HG02938 (cell line): ENCODE data around the gene RNF8.

ENCODE experiments used
- ATAC-seq: cut with Tn5 transposase; IDR thresholded peaks from one replicate; pipeline ENCODE4 v1.9.1; 2021; ENCODE audit warnings: mild to moderate bottlenecking, moderate library complexity; ENCODE audit not compliant: unreplicated experiment

Gene RNF8

GRCh38 chr6:37357288-37357687 lies 3.5 kb downstream of the RNF8 start:
- ATAC-seq: no peak

GRCh38 chr6:37357860-37358259 lies 4.1 kb downstream of the RNF8 start:
- ATAC-seq: no peak

GRCh38 chr6:37359039-37359438 lies 5.3 kb downstream of the RNF8 start:
- ATAC-seq: no peak

GRCh38 chr6:37362101-37362828 lies 8.5 kb downstream of the RNF8 start:
- ATAC-seq: no peak

GRCh38 chr6:37365791-37366190 lies 12.0 kb downstream of the RNF8 start:
- no peak for ATAC-seq

- ATAC-seq: no peak
Observed at GRCh38 chr6:37366910-37367309, 13.1 kb downstream of the RNF8 start.

- no peak for ATAC-seq
Observed at GRCh38 chr6:37368961-37369320, 15.2 kb downstream of the RNF8 start.

GRCh38 chr6:37369321-37370201 lies 15.8 kb downstream of the RNF8 start:
- no peak for ATAC-seq

- ATAC-seq: no peak
Observed at GRCh38 chr6:37371154-37372083, 17.6 kb downstream of the RNF8 start.

GRCh38 chr6:37372116-37372515 lies 18.3 kb downstream of the RNF8 start:
- ATAC-seq: no peak

GRCh38 chr6:37373822-37374471 lies 20.2 kb downstream of the RNF8 start:
- ATAC-seq: no peak

GRCh38 chr6:37375376-37375775 lies 21.6 kb downstream of the RNF8 start:
- no peak for ATAC-seq

- no peak for ATAC-seq
Observed at GRCh38 chr6:37376078-37376743, 22.4 kb downstream of the RNF8 start.

- peak; percentile 61 for ATAC-seq
Observed at GRCh38 chr6:37381579-37381978, 27.8 kb downstream of the RNF8 start.

GRCh38 chr6:37382994-37383765 lies 29.4 kb downstream of the RNF8 start:
- no peak for ATAC-seq

GRCh38 chr6:37388578-37388977 lies 34.8 kb downstream of the RNF8 start:
- ATAC-seq: no peak

GRCh38 chr6:37389857-37390256 lies 36.1 kb downstream of the RNF8 start:
- no peak for ATAC-seq

GRCh38 chr6:37391120-37391519 lies 37.3 kb downstream of the RNF8 start:
- ATAC-seq: no peak

GRCh38 chr6:37392821-37393220 lies 39.0 kb downstream of the RNF8 start:
- no peak for ATAC-seq
